Glutamatergic neuron (in vitro differentiated cells): ENCODE results near the gene WDR76. TPM values are rescaled to one million over a fixed set of nuclear protein-coding genes. Genes with fewer than 3 reads are reported as not detected.
A peak's percentile ranks its signal among the peaks of the same experiment; 100 is the strongest.

ENCODE experiments used
- DNase-seq: peaks from one replicate; pipeline ENCODE4 v3.0.0; 2022
- H3K27ac Mint-ChIP-seq: one replicate; pipeline ENCODE4 v1.8.0; 2020; ENCODE audit warnings: mild to moderate bottlenecking, mixed read lengths, inconsistent platforms; ENCODE audit not compliant: unreplicated experiment
- H3K27me3 Mint-ChIP-seq: one replicate; pipeline ENCODE4 v1.8.0; 2020; ENCODE audit warnings: mild to moderate bottlenecking, moderate library complexity, mixed read lengths, inconsistent platforms; ENCODE audit not compliant: unreplicated experiment
- H3K36me3 Mint-ChIP-seq: one replicate; pipeline ENCODE4 v1.8.0; 2020; ENCODE audit warnings: mild to moderate bottlenecking, mixed read lengths, inconsistent platforms; ENCODE audit not compliant: unreplicated experiment
- H3K4me1 Mint-ChIP-seq: one replicate; pipeline ENCODE4 v1.8.0; 2020; ENCODE audit warnings: mild to moderate bottlenecking, low read depth, mixed read lengths, inconsistent platforms; ENCODE audit not compliant: unreplicated experiment
- H3K4me3 Mint-ChIP-seq: one replicate; pipeline ENCODE4 v1.8.0; 2020; ENCODE audit warnings: mild to moderate bottlenecking, mixed read lengths, inconsistent platforms; ENCODE audit not compliant: unreplicated experiment
- H3K9me3 Mint-ChIP-seq: one replicate; pipeline ENCODE4 v1.8.0; 2020; ENCODE audit warnings: mild to moderate bottlenecking, moderate library complexity, mixed read lengths, inconsistent platforms; ENCODE audit not compliant: unreplicated experiment
- CTCF ChIP-seq: fragments of 200-600 bp; sonication (generic); IDR thresholded peaks from one replicate; pipeline ENCODE4 v1.5.0; 2021; ENCODE audit not compliant: partially characterized antibody, unreplicated experiment
- microRNA-seq: library from miRNA; unstranded; fragments of <30 nt; microRNA quantifications from one replicate; pipeline ENCODE4, GENCODE V29; 2020; ENCODE audit not compliant: unreplicated experiment
- total RNA-seq: library from RNA; stranded (reverse); fragmentation: NEBNext Ultra II Directional; extraction: Animal tissue kit (Norgen Biotek cat#: 25700); gene quantifications from one replicate; pipeline ENCODE4 v1.2.1, GENCODE V29; 2021; ENCODE audit not compliant: unreplicated experiment

WDR76 gene
- total RNA-seq, 1 donor from 2014 or later = 4.7 TPM

- H3K4me1 Mint-ChIP-seq = peaks cover 14% of the 10 kb centered on the region
- no peak for TF ChIP-seq CTCF
- H3K4me3 Mint-ChIP-seq = no peak overlapping the region
- H3K27ac Mint-ChIP-seq = no peak overlapping the region
- H3K9me3 Mint-ChIP-seq = peaks cover 3% of the 10 kb centered on the region
- DNase-seq = no peak
- peaks cover 9% of the 10 kb centered on the region for H3K36me3 Mint-ChIP-seq
- H3K27me3 Mint-ChIP-seq = no peaks in the 10 kb centered on the region
Observed at GRCh38 chr15:43913026-43913780, 86.4 kb downstream of the WDR76 start.

GRCh38 chr15:43913941-43914340 lies 87.1 kb downstream of the WDR76 start:
- no peak for DNase-seq
- Mint-ChIP-seq H3K4me1 (peaks cover 14% of the 10 kb centered on the region), H3K27me3 (no peaks in the 10 kb centered on the region), H3K9me3 (peaks cover 5% of the 10 kb centered on the region), H3K27ac (no peak overlapping the region), H3K4me3 (no peak overlapping the region), H3K36me3 (peaks cover 15% of the 10 kb centered on the region)
- TF ChIP-seq CTCF = no peak

GRCh38 chr15:43915631-43916325 lies 89.0 kb downstream of the WDR76 start:
- no peaks in the 10 kb centered on the region for H3K27me3 Mint-ChIP-seq
- H3K36me3 Mint-ChIP-seq = peaks cover 10% of the 10 kb centered on the region
- peaks cover 22% of the 10 kb centered on the region for H3K4me1 Mint-ChIP-seq
- no peak overlapping the region for H3K27ac Mint-ChIP-seq
- no peak for TF ChIP-seq CTCF
- H3K4me3 Mint-ChIP-seq = no peak overlapping the region
- peak; percentile 38 for DNase-seq
- H3K9me3 Mint-ChIP-seq = peaks cover 5% of the 10 kb centered on the region

- Mint-ChIP-seq H3K27ac (no peak overlapping the region), H3K36me3 (peaks cover 8% of the 10 kb centered on the region), H3K27me3 (no peaks in the 10 kb centered on the region), H3K4me3 (no peak overlapping the region), H3K9me3 (peaks cover 5% of the 10 kb centered on the region), H3K4me1 (peaks cover 28% of the 10 kb centered on the region)
- no peak for TF ChIP-seq CTCF
- no peak for DNase-seq
Observed at GRCh38 chr15:43916326-43916660, 89.5 kb downstream of the WDR76 start.

Small RNA genes lying within 50 kb of the gene (microRNA-seq; reads per million reads assigned to microRNA genes)
- gene MIR1282 = not detected

Other genes with a start within 250 kb of the WDR76 start
- 66.4 TPM for gene PPIP5K1, start 236.8 kb upstream of the WDR76 start, total RNA-seq
- gene CKMT1B, start 233.0 kb upstream of the WDR76 start, total RNA-seq = 18.8 TPM
- 1.4 TPM for gene STRC, start 208.2 kb upstream of the WDR76 start, total RNA-seq
- gene CATSPER2, start 178.2 kb upstream of the WDR76 start, total RNA-seq = 6.9 TPM
- 15.7 TPM for gene CKMT1A, start 133.1 kb upstream of the WDR76 start, total RNA-seq
- gene PDIA3, start 80.6 kb upstream of the WDR76 start, total RNA-seq = 222 TPM
- 0.51 TPM for gene ELL3, start 50.0 kb upstream of the WDR76 start, total RNA-seq
- gene SERF2, start 34.7 kb upstream of the WDR76 start, total RNA-seq = 650 TPM
- not detected for gene SERINC4, start 26.8 kb upstream of the WDR76 start, total RNA-seq
- gene HYPK, start 26.4 kb upstream of the WDR76 start, total RNA-seq = 26.5 TPM
- 29.2 TPM for gene MFAP1, start 2.3 kb upstream of the WDR76 start, total RNA-seq